ENCODE measurements around the gene CYBC1. TPM values are rescaled to one million over a fixed set of nuclear protein-coding genes. Genes with fewer than 3 reads are reported as not detected.

CYBC1 gene
- total and polyA plus RNA-seq, 2 donors = 27.2 to 85.3 TPM

- H3K4me1 ChIP-seq (ENCODE audit: insufficient read depth) = no peaks in the 10 kb centered on the region
Observed at GRCh38 chr17:82449131-82449882, 1.2 kb downstream of the CYBC1 start.

GRCh38 chr17:82447876-82448275, 2.7 kb downstream of the CYBC1 start:
- no peak for DNase-seq (ENCODE audit: extremely low spot score)
- H3K4me1 ChIP-seq (ENCODE audit: insufficient read depth) = no peaks in the 10 kb centered on the region
- 92% methylated on average over 11 of the region's 11 CpGs for WGBS
- H3K36me3 ChIP-seq (ENCODE audit: insufficient read depth) = no peaks in the 10 kb centered on the region
- H3K27ac ChIP-seq (ENCODE audit: low read depth) = no peak overlapping the region
- H3K4me3 ChIP-seq (ENCODE audit: low read depth, low read length) = no peak overlapping the region

More at GRCh38 chr17:82449131-82449882, 1.2 kb downstream of the CYBC1 start:
- no peak for DNase-seq (ENCODE audit: extremely low spot score)
- H3K4me3 ChIP-seq (ENCODE audit: low read depth, low read length) = peak overlapping the region; percentile 93
- H3K36me3 ChIP-seq (ENCODE audit: insufficient read depth) = no peaks in the 10 kb centered on the region
- 74% methylated on average over 30 of the region's 30 CpGs for WGBS
- H3K27ac ChIP-seq (ENCODE audit: low read depth) = no peak overlapping the region

GRCh38 chr17:82446649-82447048, 3.9 kb downstream of the CYBC1 start:
- no peak overlapping the region for H3K27ac ChIP-seq (ENCODE audit: low read depth)
- no peak overlapping the region for H3K4me3 ChIP-seq (ENCODE audit: low read depth, low read length)
- DNase-seq (ENCODE audit: extremely low spot score) = no peak
- H3K36me3 ChIP-seq (ENCODE audit: insufficient read depth) = no peaks in the 10 kb centered on the region
- WGBS = 88% methylated on average over 12 of the region's 12 CpGs
- H3K4me1 ChIP-seq (ENCODE audit: insufficient read depth) = no peaks in the 10 kb centered on the region

GRCh38 chr17:82446124-82446523, 4.4 kb downstream of the CYBC1 start:
- no peak overlapping the region for H3K27ac ChIP-seq (ENCODE audit: low read depth)
- DNase-seq (ENCODE audit: extremely low spot score) = no peak
- H3K36me3 ChIP-seq (ENCODE audit: insufficient read depth) = no peaks in the 10 kb centered on the region
- H3K4me3 ChIP-seq (ENCODE audit: low read depth, low read length) = no peak overlapping the region
- WGBS = 91% methylated on average over 15 of the region's 15 CpGs
- H3K4me1 ChIP-seq (ENCODE audit: insufficient read depth) = no peaks in the 10 kb centered on the region

- 85% methylated on average over 13 of the region's 13 CpGs for WGBS
- no peaks in the 10 kb centered on the region for H3K4me1 ChIP-seq (ENCODE audit: insufficient read depth)
- H3K36me3 ChIP-seq (ENCODE audit: insufficient read depth) = no peaks in the 10 kb centered on the region
- no peak for DNase-seq (ENCODE audit: extremely low spot score)
- H3K4me3 ChIP-seq (ENCODE audit: low read depth, low read length) = no peak overlapping the region
- no peak overlapping the region for H3K27ac ChIP-seq (ENCODE audit: low read depth)
Observed at GRCh38 chr17:82445542-82445941, 5.0 kb downstream of the CYBC1 start.

GRCh38 chr17:82444941-82445521, 5.5 kb downstream of the CYBC1 start:
- 67% methylated on average over 19 of the region's 19 CpGs for WGBS
- no peak overlapping the region for H3K27ac ChIP-seq (ENCODE audit: low read depth)
- H3K4me3 ChIP-seq (ENCODE audit: low read depth, low read length) = no peak overlapping the region
- H3K4me1 ChIP-seq (ENCODE audit: insufficient read depth) = no peaks in the 10 kb centered on the region
- H3K36me3 ChIP-seq (ENCODE audit: insufficient read depth) = no peaks in the 10 kb centered on the region
- DNase-seq (ENCODE audit: extremely low spot score) = no peak

GRCh38 chr17:82444284-82444893, 6.2 kb downstream of the CYBC1 start:
- 90% methylated on average over 35 of the region's 35 CpGs for WGBS
- DNase-seq (ENCODE audit: extremely low spot score) = no peak
- Histone ChIP-seq H3K4me3 (ENCODE audit: low read depth, low read length) (no peak overlapping the region), H3K4me1 (ENCODE audit: insufficient read depth) (no peaks in the 10 kb centered on the region), H3K27ac (ENCODE audit: low read depth) (no peak overlapping the region), H3K36me3 (ENCODE audit: insufficient read depth) (no peaks in the 10 kb centered on the region)

- Histone ChIP-seq H3K36me3 (ENCODE audit: insufficient read depth) (no peaks in the 10 kb centered on the region), H3K4me1 (ENCODE audit: insufficient read depth) (no peaks in the 10 kb centered on the region), H3K27ac (ENCODE audit: low read depth) (no peak overlapping the region), H3K4me3 (ENCODE audit: low read depth, low read length) (no peak overlapping the region)
- no peak for DNase-seq (ENCODE audit: extremely low spot score)
- WGBS = 85% methylated on average over 35 of the region's 40 CpGs
Observed at GRCh38 chr17:82443465-82444283, 6.9 kb downstream of the CYBC1 start.

- Histone ChIP-seq H3K36me3 (ENCODE audit: insufficient read depth) (no peaks in the 10 kb centered on the region), H3K4me3 (ENCODE audit: low read depth, low read length) (no peak overlapping the region), H3K27ac (ENCODE audit: low read depth) (no peak overlapping the region), H3K4me1 (ENCODE audit: insufficient read depth) (no peaks in the 10 kb centered on the region)
- no peak for DNase-seq (ENCODE audit: extremely low spot score)
- 87% methylated on average over 28 of the region's 28 CpGs for WGBS
Observed at GRCh38 chr17:82442643-82443464, 7.7 kb downstream of the CYBC1 start.

- no peak for DNase-seq (ENCODE audit: extremely low spot score)
- Histone ChIP-seq H3K4me3 (ENCODE audit: low read depth, low read length) (no peak overlapping the region), H3K4me1 (ENCODE audit: insufficient read depth) (no peaks in the 10 kb centered on the region), H3K27ac (ENCODE audit: low read depth) (no peak overlapping the region), H3K36me3 (ENCODE audit: insufficient read depth) (peaks cover 2% of the 10 kb centered on the region)
- 85% methylated on average over 27 of the region's 27 CpGs for WGBS
Observed at GRCh38 chr17:82441691-82442487, 8.7 kb downstream of the CYBC1 start.

- no peak for DNase-seq (ENCODE audit: extremely low spot score)
- Histone ChIP-seq H3K27ac (ENCODE audit: low read depth) (no peak overlapping the region), H3K4me1 (ENCODE audit: insufficient read depth) (no peaks in the 10 kb centered on the region), H3K36me3 (ENCODE audit: insufficient read depth) (peaks cover 2% of the 10 kb centered on the region), H3K4me3 (ENCODE audit: low read depth, low read length) (no peak overlapping the region)
- 57% methylated on average over 17 of the region's 17 CpGs for WGBS
Observed at GRCh38 chr17:82440991-82441627, 9.4 kb downstream of the CYBC1 start.

GRCh38 chr17:82440469-82440981, 10.0 kb downstream of the CYBC1 start:
- Histone ChIP-seq H3K4me1 (ENCODE audit: insufficient read depth) (no peaks in the 10 kb centered on the region), H3K4me3 (ENCODE audit: low read depth, low read length) (no peak overlapping the region), H3K27ac (ENCODE audit: low read depth) (no peak overlapping the region), H3K36me3 (ENCODE audit: insufficient read depth) (peaks cover 2% of the 10 kb centered on the region)
- 71% methylated on average over 22 of the region's 22 CpGs for WGBS
- no peak for DNase-seq (ENCODE audit: extremely low spot score)

All from urinary bladder (tissue), 4 donors.